ENCODE data around the gene EXOC4. TPM values are rescaled to one million over a fixed set of nuclear protein-coding genes. Genes with fewer than 3 reads are reported as not detected.
A peak's percentile ranks its signal among the peaks of the same experiment; 100 is the strongest.

Gene EXOC4
- total and polyA plus RNA-seq, 2 of the 13 experiments (the other 11 are each of a cell fraction or from before 2014, with no cell fraction given) = 22.5 to 39.0 TPM

- TF ChIP-seq ISX (CRISPR knock-in tag; conservative IDR thresholded peaks at IDR 0.05) = no peak
- no peak for TF ChIP-seq KLF13 (CRISPR knock-in tag; IDR thresholded peaks at IDR 0.05)
- no peak for TF ChIP-seq ZNF34 (CRISPR knock-in tag; IDR thresholded peaks at IDR 0.05; ENCODE audit: borderline replicate concordance)
- no peak for TF ChIP-seq ZNF292 (CRISPR knock-in tag; IDR thresholded peaks at IDR 0.05; ENCODE audit: borderline replicate concordance, low read depth)
- no peak for TF ChIP-seq TCF7L2 (IDR thresholded peaks at IDR 0.05; ENCODE audit: low read depth, low read length)
- no peak for TF ChIP-seq ZFP62 (CRISPR knock-in tag; IDR thresholded peaks at IDR 0.05)
- TF ChIP-seq PBX3 (CRISPR knock-in tag; IDR thresholded peaks at IDR 0.05; ENCODE audit: borderline replicate concordance) = no peak
- TF ChIP-seq NCOA5 (CRISPR knock-in tag; IDR thresholded peaks at IDR 0.05) = no peak
- TF ChIP-seq ZNF574 (CRISPR knock-in tag; IDR thresholded peaks at IDR 0.05) = peak; percentile 62; the same call in 1 of the 2 replicates
- no peak for TF ChIP-seq ZNF276 (CRISPR knock-in tag; IDR thresholded peaks at IDR 0.05; ENCODE audit: low read depth)
- no peak for TF ChIP-seq ZNF781 (CRISPR knock-in tag; IDR thresholded peaks at IDR 0.05; ENCODE audit: borderline replicate concordance, not compliant biosample characterization)
- TF ChIP-seq ETV5 (CRISPR knock-in tag; IDR thresholded peaks at IDR 0.05; ENCODE audit: borderline replicate concordance) = peak; percentile 10; the same call in 1 of the 2 replicates
- TF ChIP-seq, protein P1, sequence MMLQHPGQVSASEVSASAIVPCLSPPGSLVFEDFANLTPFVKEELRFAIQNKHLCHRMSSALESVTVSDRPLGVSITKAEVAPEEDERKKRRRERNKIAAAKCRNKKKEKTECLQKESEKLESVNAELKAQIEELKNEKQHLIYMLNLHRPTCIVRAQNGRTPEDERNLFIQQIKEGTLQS (CRISPR knock-in tag; IDR thresholded peaks at IDR 0.05) = 0 out of 2 replicates have a peak, but pooled peaks have one; percentile 18
- no peak for TF ChIP-seq ZNF496 (CRISPR knock-in tag; IDR thresholded peaks at IDR 0.05; ENCODE audit: insufficient replicate concordance)
- TF ChIP-seq DPF2 (CRISPR knock-in tag; IDR thresholded peaks at IDR 0.05; ENCODE audit: borderline replicate concordance, low read depth) = no peak
- TF ChIP-seq ATF1 (CRISPR knock-in tag; IDR thresholded peaks at IDR 0.05) = peak; percentile 96
- TF ChIP-seq FOXC1 (CRISPR knock-in tag; IDR thresholded peaks at IDR 0.05; ENCODE audit: borderline replicate concordance) = no peak
- no peak for TF ChIP-seq HNRNPH1 (optimal IDR thresholded peaks at IDR 0.05; ENCODE audit: low read depth, low read length)
- no peak for TF ChIP-seq ZSCAN20 (CRISPR knock-in tag; IDR thresholded peaks at IDR 0.05; ENCODE audit: borderline replicate concordance)
- no peak for TF ChIP-seq ZBTB43 (CRISPR knock-in tag; conservative IDR thresholded peaks at IDR 0.05)
- no peak for TF ChIP-seq EED (CRISPR knock-in tag; IDR thresholded peaks at IDR 0.05)
- no peak for TF ChIP-seq REXO4 (CRISPR knock-in tag; IDR thresholded peaks at IDR 0.05; ENCODE audit: borderline replicate concordance)
- TF ChIP-seq ZNF234 (CRISPR knock-in tag; conservative IDR thresholded peaks at IDR 0.05) = no peak
These were observed at the start of gene EXOC4 (continued) for GRCh38 chr7:133252858-133253518.

Data from HepG2 (cell line).